NT2/D1 (cell line): ENCODE data around the gene SIGLEC14.

Source experiments
- SUZ12 ChIP-seq: IDR thresholded peaks from 2 replicates; pipeline ENCODE4 v1.6.1; 2011; ENCODE audit not compliant: insufficient read length, insufficient read depth; ENCODE audit errors: extremely low read depth
- YY1 ChIP-seq: IDR thresholded peaks from 2 replicates; pipeline ENCODE4 v1.6.1; 2011; ENCODE audit not compliant: insufficient read length, insufficient read depth
- ZNF274 ChIP-seq: IDR thresholded peaks from 2 replicates; pipeline ENCODE4 v1.6.1; 2011; ENCODE audit warnings: mild to moderate bottlenecking, low read depth, low read length

GRCh38 chr19:51600940-51601580, 45.6 kb downstream of the SIGLEC14 start:
- TF ChIP-seq ZNF274 = no peak
- no peak for TF ChIP-seq SUZ12
- TF ChIP-seq YY1 = no peak
